ENCODE data around the gene INSL3. TPM values are rescaled to one million over a fixed set of nuclear protein-coding genes. Genes with fewer than 3 reads are reported as not detected.

INSL3 gene
- total and polyA plus RNA-seq, 4 experiments from 2014 or later, result 1.0 to 5.3 (median 4.4) TPM

DNA sequence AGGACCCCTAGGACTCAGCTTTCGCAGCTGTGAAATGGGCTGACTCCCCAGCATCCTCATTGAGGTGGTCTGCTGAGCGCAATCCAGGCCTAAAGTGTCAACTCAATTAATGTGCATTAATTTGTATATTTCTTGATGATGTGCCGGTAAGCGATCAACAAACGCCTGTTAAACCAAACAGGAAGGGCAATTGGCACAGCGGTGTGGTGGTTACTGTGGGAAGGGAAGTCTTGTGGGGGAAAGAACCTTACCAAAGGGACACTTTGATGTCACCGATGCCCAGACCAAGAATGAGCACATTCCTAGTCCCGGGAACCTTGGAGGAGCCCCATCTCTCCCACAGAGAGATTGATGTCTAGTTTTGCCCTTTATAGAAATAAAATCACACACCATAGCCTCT, 24.8 kb upstream of the INSL3 start:
- peak overlapping the region; percentile 91 for H3K27ac ChIP-seq (ENCODE audit: low read depth, low read length)
- H3K9me3 ChIP-seq (ENCODE audit: control insufficient read depth in 1 of 2, low read length in 2 of 2), result no peaks in the 10 kb centered on the region
- Mint-ChIP-seq H3K27me3 (no peaks in the 10 kb centered on the region), H3K4me1 (peaks cover 33 to 72% (median 52%) of the 10 kb centered on the region in 4 donors), H3K9me3 (no peaks in the 10 kb centered on the region), H3K4me3 (peak overlapping the region; percentile 91 to 98 (median 94)), H3K36me3 (peaks cover 10 to 25% of the 10 kb centered on the region in 2 donors), H3K27ac (peak overlapping the region; percentile 95 to 98 (median 97))
- H3K4me1 ChIP-seq (ENCODE audit: insufficient read depth, low read length), result peaks cover 75% of the 10 kb centered on the region
- ChIA-PET CTCF (ENCODE audit: partially characterized antibody) (interaction anchor here (1.3 to 4.9 kb wide), 5 partner anchors 9 to 87 kb away, joined by 3 to 23 read pairs (median 5); partner anchors contain the start of gene CCDC124), POLR2A (ENCODE audit: partially characterized antibody) (interaction anchor here (1.1 to 7.1 kb wide), 7 partner anchors 13 to 155 kb away, joined by 3 to 60 read pairs (median 8); partner anchors contain the start of genes FCHO1 and RPL18A)
- peak; percentile 48 to 80 (median 53) for DNase-seq
- intact Hi-C loops (cut with micrococcal nuclease), result no loop called here
- H3K36me3 ChIP-seq (ENCODE audit: insufficient read depth, low read length), result peaks cover 29% of the 10 kb centered on the region
- H3K27me3 ChIP-seq (ENCODE audit: insufficient read depth, low read length), result no peaks in the 10 kb centered on the region
- peak overlapping the region; percentile 47 to 76 for H3K4me3 ChIP-seq (ENCODE audit: low read length in 2 of 2)

GRCh38 chr19:17843908-17844490, 22.7 kb upstream of the INSL3 start:
- H3K4me1 ChIP-seq (ENCODE audit: insufficient read depth, low read length), result peaks cover 55% of the 10 kb centered on the region
- Mint-ChIP-seq H3K9me3 (no peaks in the 10 kb centered on the region), H3K4me1 (peaks cover 22 to 60% (median 42%) of the 10 kb centered on the region in 4 donors), H3K27ac (peak overlapping the region; percentile 46 to 97 (median 78)), H3K4me3 (peak overlapping the region in 7 of 8 donors; percentile 5 to 94 (median 61)), H3K36me3 (peaks cover 22 to 40% of the 10 kb centered on the region in 2 donors), H3K27me3 (no peaks in the 10 kb centered on the region)
- CTCF ChIA-PET (ENCODE audit: partially characterized antibody), result interaction anchor here (1.2 kb wide), 1 partner anchor 41 kb away, joined by 3 read pairs; no protein-coding TSS in a partner anchor
- no peak overlapping the region for H3K4me3 ChIP-seq (ENCODE audit: low read length in 2 of 2)
- no peak for DNase-seq
- H3K27me3 ChIP-seq (ENCODE audit: insufficient read depth, low read length), result no peaks in the 10 kb centered on the region
- peaks cover 49% of the 10 kb centered on the region for H3K36me3 ChIP-seq (ENCODE audit: insufficient read depth, low read length)
- intact Hi-C loops (cut with micrococcal nuclease), result no loop called here
- H3K9me3 ChIP-seq (ENCODE audit: control insufficient read depth in 1 of 2, low read length in 2 of 2), result no peaks in the 10 kb centered on the region
- H3K27ac ChIP-seq (ENCODE audit: low read depth, low read length), result peak overlapping the region; percentile 28
- POLR2A ChIA-PET (ENCODE audit: partially characterized antibody), result interaction anchor here (0.9 to 1.7 kb wide), 4 partner anchors 9 to 15 kb away, joined by 3 to 6 read pairs (median 4); partner anchors contain the start of gene RPL18A

DNA sequence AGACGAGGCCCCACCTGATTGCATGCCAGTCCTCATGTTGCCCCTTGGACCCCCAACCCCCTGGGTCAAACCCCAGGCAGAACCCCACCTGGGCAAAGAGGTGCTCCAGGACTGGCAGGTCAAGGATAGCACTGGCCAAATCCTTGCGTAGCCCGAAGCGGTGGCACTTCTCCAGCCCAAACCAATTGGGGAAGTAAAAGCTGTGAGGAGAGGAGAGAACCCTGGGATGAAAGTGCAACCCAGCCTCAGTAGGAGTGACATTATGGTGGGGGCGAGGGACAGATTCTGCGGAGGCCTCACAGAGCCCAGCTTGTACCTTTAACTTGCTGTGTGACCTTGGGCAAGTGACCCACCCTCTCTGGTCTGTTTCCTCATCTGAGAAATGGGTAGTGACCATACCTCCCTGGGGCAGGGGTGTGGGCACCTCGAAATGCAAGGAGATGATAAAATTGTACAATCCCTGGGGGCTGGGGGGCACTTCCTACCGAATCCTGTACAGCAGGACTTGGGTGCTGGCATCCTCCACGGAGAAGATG, 22.0 kb upstream of the INSL3 start:
- CTCF ChIA-PET (ENCODE audit: partially characterized antibody), result interaction anchor here (1.0 to 1.2 kb wide), 3 partner anchors 11 to 40 kb away, joined by 3 to 4 read pairs (median 3); partner anchors contain the start of gene RPL18A
- Mint-ChIP-seq H3K4me1 (peaks cover 17 to 56% (median 36%) of the 10 kb centered on the region in 4 donors), H3K27me3 (no peaks in the 10 kb centered on the region), H3K36me3 (peaks cover 26 to 44% of the 10 kb centered on the region in 2 donors), H3K9me3 (no peaks in the 10 kb centered on the region), H3K4me3 (peak overlapping the region in 4 of 8 donors; percentile 42 to 61 (median 50)), H3K27ac (peak overlapping the region in 5 of 7 donors; percentile 37 to 97 (median 78))
- Histone ChIP-seq H3K9me3 (ENCODE audit: control insufficient read depth in 1 of 2, low read length in 2 of 2) (no peaks in the 10 kb centered on the region), H3K4me1 (ENCODE audit: insufficient read depth, low read length) (peaks cover 48% of the 10 kb centered on the region), H3K27ac (ENCODE audit: low read depth, low read length) (no peak overlapping the region), H3K27me3 (ENCODE audit: insufficient read depth, low read length) (no peaks in the 10 kb centered on the region), H3K36me3 (ENCODE audit: insufficient read depth, low read length) (peaks cover 53% of the 10 kb centered on the region), H3K4me3 (ENCODE audit: low read length in 2 of 2) (no peak overlapping the region)
- intact Hi-C loops (cut with micrococcal nuclease), result no loop called here
- POLR2A ChIA-PET (ENCODE audit: partially characterized antibody), result interaction anchor here (0.6 to 1.7 kb wide), 6 partner anchors 10 to 124 kb away, joined by 3 to 6 read pairs (median 3); partner anchors contain the start of genes MAP1S and RPL18A
- DNase-seq, result no peak

GRCh38 chr19:17842663-17843291, 21.5 kb upstream of the INSL3 start:
- H3K9me3 Mint-ChIP-seq, result no peaks in the 10 kb centered on the region
- no peaks in the 10 kb centered on the region for H3K27me3 ChIP-seq (ENCODE audit: insufficient read depth, low read length)
- peak overlapping the region in 2 of 7 donors; percentile 42 to 46 for H3K27ac Mint-ChIP-seq
- H3K4me3 ChIP-seq (ENCODE audit: low read length in 2 of 2), result no peak overlapping the region
- H3K27me3 Mint-ChIP-seq, result no peaks in the 10 kb centered on the region
- H3K27ac ChIP-seq (ENCODE audit: low read depth, low read length), result no peak overlapping the region
- H3K9me3 ChIP-seq (ENCODE audit: control insufficient read depth in 1 of 2, low read length in 2 of 2), result no peaks in the 10 kb centered on the region
- POLR2A ChIA-PET (ENCODE audit: partially characterized antibody), result interaction anchor here (0.6 to 1.7 kb wide), 6 partner anchors 10 to 123 kb away, joined by 3 to 6 read pairs (median 3); partner anchors contain the start of genes MAP1S and RPL18A
- peaks cover 14 to 50% (median 33%) of the 10 kb centered on the region in 4 donors for H3K4me1 Mint-ChIP-seq
- peaks cover 43% of the 10 kb centered on the region for H3K4me1 ChIP-seq (ENCODE audit: insufficient read depth, low read length)
- H3K36me3 ChIP-seq (ENCODE audit: insufficient read depth, low read length), result peaks cover 59% of the 10 kb centered on the region
- CTCF ChIA-PET (ENCODE audit: partially characterized antibody), result interaction anchor here (1.0 to 1.2 kb wide), 3 partner anchors 12 to 39 kb away, joined by 3 to 4 read pairs (median 3); partner anchors contain the start of gene RPL18A
- no peak overlapping the region for H3K4me3 Mint-ChIP-seq
- peaks cover 32 to 49% of the 10 kb centered on the region in 2 donors for H3K36me3 Mint-ChIP-seq
- intact Hi-C loops (cut with micrococcal nuclease), result no loop called here
- DNase-seq, result no peak

- H3K4me1 ChIP-seq (ENCODE audit: insufficient read depth, low read length), result peaks cover 43% of the 10 kb centered on the region
- intact Hi-C loops (cut with micrococcal nuclease), result no loop called here
- Mint-ChIP-seq H3K36me3 (peaks cover 34 to 54% of the 10 kb centered on the region in 2 donors), H3K4me3 (no peak overlapping the region), H3K27me3 (no peaks in the 10 kb centered on the region), H3K9me3 (no peaks in the 10 kb centered on the region), H3K4me1 (peaks cover 14 to 43% (median 33%) of the 10 kb centered on the region in 4 donors), H3K27ac (peak overlapping the region in 2 of 7 donors; percentile 24 to 75)
- H3K4me3 ChIP-seq (ENCODE audit: low read length in 2 of 2), result no peak overlapping the region
- H3K27me3 ChIP-seq (ENCODE audit: insufficient read depth, low read length), result no peaks in the 10 kb centered on the region
- POLR2A ChIA-PET (ENCODE audit: partially characterized antibody), result interaction anchor here (1.0 to 1.7 kb wide), 2 partner anchors 17 to 122 kb away, joined by 3 to 6 read pairs; partner anchors contain the start of genes MAP1S and RPL18A
- H3K36me3 ChIP-seq (ENCODE audit: insufficient read depth, low read length), result peaks cover 62% of the 10 kb centered on the region
- no peaks in the 10 kb centered on the region for H3K9me3 ChIP-seq (ENCODE audit: control insufficient read depth in 1 of 2, low read length in 2 of 2)
- no peak overlapping the region for H3K27ac ChIP-seq (ENCODE audit: low read depth, low read length)
- peak in 2 of 5 donors; percentile 27 to 43 for DNase-seq
- CTCF ChIA-PET (ENCODE audit: partially characterized antibody), result interaction anchor here (1.0 kb wide), 1 partner anchor 13 kb away, joined by 4 read pairs; no protein-coding TSS in a partner anchor
Observed at GRCh38 chr19:17841810-17842662, 20.7 kb upstream of the INSL3 start.

DNA sequence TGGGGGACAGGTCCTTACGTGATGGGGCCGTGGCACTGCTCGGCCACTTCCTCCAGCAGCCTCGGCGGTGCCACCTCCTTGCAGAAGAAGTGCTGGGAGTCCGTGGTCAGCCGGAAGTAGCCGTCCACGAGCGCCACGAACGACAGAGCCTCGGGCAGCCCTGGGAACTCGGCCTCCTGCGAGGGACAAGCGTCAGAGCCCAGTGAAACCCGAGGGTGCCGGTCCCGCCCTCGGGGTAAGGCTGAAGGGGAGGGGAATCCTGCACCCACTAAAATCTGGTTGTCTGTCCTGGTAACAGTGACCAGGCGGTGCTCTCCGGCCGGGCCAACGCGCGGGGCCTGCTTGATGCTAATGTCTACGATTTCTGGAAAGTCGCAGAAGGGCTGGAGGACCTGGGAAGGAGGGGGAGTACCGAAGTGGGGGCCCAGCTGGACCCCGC, 20.1 kb upstream of the INSL3 start:
- Mint-ChIP-seq H3K27ac (peak overlapping the region in 2 of 7 donors; percentile 58 to 75), H3K9me3 (no peaks in the 10 kb centered on the region), H3K36me3 (peaks cover 38 to 57% of the 10 kb centered on the region in 2 donors), H3K4me3 (peak overlapping the region in 1 of 8 donors; percentile 21), H3K4me1 (peaks cover 15 to 45% (median 34%) of the 10 kb centered on the region in 4 donors), H3K27me3 (no peaks in the 10 kb centered on the region)
- Histone ChIP-seq H3K27me3 (ENCODE audit: insufficient read depth, low read length) (no peaks in the 10 kb centered on the region), H3K9me3 (ENCODE audit: control insufficient read depth in 1 of 2, low read length in 2 of 2) (no peaks in the 10 kb centered on the region), H3K27ac (ENCODE audit: low read depth, low read length) (no peak overlapping the region), H3K4me3 (ENCODE audit: low read length in 2 of 2) (no peak overlapping the region), H3K36me3 (ENCODE audit: insufficient read depth, low read length) (peaks cover 66% of the 10 kb centered on the region), H3K4me1 (ENCODE audit: insufficient read depth, low read length) (peaks cover 43% of the 10 kb centered on the region)
- POLR2A ChIA-PET (ENCODE audit: partially characterized antibody), result no interaction called here
- CTCF ChIA-PET (ENCODE audit: partially characterized antibody), result interaction anchor here (0.9 kb wide), 1 partner anchor 13 kb away, joined by 3 read pairs; no protein-coding TSS in a partner anchor
- intact Hi-C loops (cut with micrococcal nuclease), result no loop called here
- no peak for DNase-seq
